ENCODE results near the gene SPA17. TPM values are rescaled to one million over a fixed set of nuclear protein-coding genes. Genes with fewer than 3 reads are reported as not detected.
A peak's percentile ranks its signal among the peaks of the same experiment; 100 is the strongest.

SPA17 gene
- total and polyA plus RNA-seq, 9 of the 15 experiments (the other 6 are each of a cell fraction or from before 2014, with no cell fraction given), result 6.0 to 19.5 (median 12.6) TPM

GRCh38 chr11:124643605-124644425, 29.9 kb upstream of the SPA17 start (continued):
- TF ChIP-seq CC2D1A (IDR thresholded peaks at IDR 0.05) (peak; percentile 34; the same call in 1 of the 2 replicates), CTBP1 (IDR thresholded peaks at IDR 0.05; ENCODE audit: borderline replicate concordance) (peak; percentile 17; the same call in 1 of the 2 replicates), SNRNP70 (optimal IDR thresholded peaks at IDR 0.05; ENCODE audit: low read depth, low read length) (no peak), POLR2H (tag; IDR thresholded peaks at IDR 0.05; ENCODE audit: low read depth) (peak; percentile 90), FOXM1 (IDR thresholded peaks at IDR 0.05; ENCODE audit: low read depth) (peak; percentile 76; the same call in 1 of the 2 replicates), FOXM1 (CRISPR knock-in tag; IDR thresholded peaks at IDR 0.05; ENCODE audit: low read depth) (no peak), ZNF239 (CRISPR knock-in tag; IDR thresholded peaks at IDR 0.05) (peak; percentile 34; the same call in 1 of the 2 replicates), TRIM25 (IDR thresholded peaks at IDR 0.05; ENCODE audit: borderline replicate concordance) (no peak), NCOR1 (IDR thresholded peaks at IDR 0.05) (peak; percentile 40), ZNF592 (IDR thresholded peaks at IDR 0.05) (no peak), ZNF507 (tag; conservative IDR thresholded peaks at IDR 0.05) (no peak), PYGO2 (tag; IDR thresholded peaks at IDR 0.05) (no peak), MAFG (tag; conservative IDR thresholded peaks at IDR 0.05) (no peak), YBX1 (IDR thresholded peaks at IDR 0.05) (no peak), ZNF445 (CRISPR knock-in tag; IDR thresholded peaks at IDR 0.05; ENCODE audit: low read depth) (no peak), ZNF197 (CRISPR knock-in tag; IDR thresholded peaks at IDR 0.05; ENCODE audit: low read depth) (no peak), POLR2B (IDR thresholded peaks at IDR 0.05; ENCODE audit: low read depth, partially characterized antibody) (peak; percentile 40), NBN (IDR thresholded peaks at IDR 0.05; ENCODE audit: low read depth) (peak; percentile 16; the same call in 1 of the 2 replicates), HNRNPK (IDR thresholded peaks at IDR 0.05; ENCODE audit: low read depth, low read length, poor library complexity, severe bottlenecking) (no peak), ZNF384 (IDR thresholded peaks at IDR 0.05; ENCODE audit: low read depth, low read length) (peak; percentile 83), BHLHE40 (IDR thresholded peaks at IDR 0.05; ENCODE audit: low read length) (no peak), NFRKB (IDR thresholded peaks at IDR 0.05; ENCODE audit: low read depth) (peak; percentile 72)
- TF ChIP-seq, protein P1, sequence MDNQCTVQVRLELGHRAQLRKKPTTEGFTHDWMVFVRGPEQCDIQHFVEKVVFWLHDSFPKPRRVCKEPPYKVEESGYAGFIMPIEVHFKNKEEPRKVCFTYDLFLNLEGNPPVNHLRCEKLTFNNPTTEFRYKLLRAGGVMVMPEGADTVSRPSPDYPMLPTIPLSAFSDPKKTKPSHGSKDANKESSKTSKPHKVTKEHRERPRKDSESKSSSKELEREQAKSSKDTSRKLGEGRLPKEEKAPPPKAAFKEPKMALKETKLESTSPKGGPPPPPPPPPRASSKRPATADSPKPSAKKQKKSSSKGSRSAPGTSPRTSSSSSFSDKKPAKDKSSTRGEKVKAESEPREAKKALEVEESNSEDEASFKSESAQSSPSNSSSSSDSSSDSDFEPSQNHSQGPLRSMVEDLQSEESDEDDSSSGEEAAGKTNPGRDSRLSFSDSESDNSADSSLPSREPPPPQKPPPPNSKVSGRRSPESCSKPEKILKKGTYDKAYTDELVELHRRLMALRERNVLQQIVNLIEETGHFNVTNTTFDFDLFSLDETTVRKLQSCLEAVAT (IDR thresholded peaks at IDR 0.05), result peak in 1 of 2 experiments; percentile 67; a peak in 2 of 4 replicates

Measured in K562 (cell line).